Activated CD8-positive, alpha-beta memory T cell treated with anti-CD3 and anti-CD28 coated beads for 36 hours (primary cell): ENCODE results near the gene SH2D3A. TPM values are rescaled to one million over a fixed set of nuclear protein-coding genes. Genes with fewer than 3 reads are reported as not detected.
"Not testable (repeated sequence)": the region's sequence is repeated elsewhere in the genome, so short reads cannot be mapped to it uniquely, and the experiment has no call there.

ENCODE experiments used
- CTCF ChIA-PET: fragments of 350-600 bp; sonication (Branson Sonifier 250); formaldehyde crosslinking; loops from one replicate; lab custom pipeline; 2021; ENCODE audit warnings: antibody characterized with exemption; lab: Charles Lee
- POLR2A ChIA-PET: fragments of 350-600 bp; sonication (Branson Sonifier 250); formaldehyde crosslinking; loops from one replicate; lab custom pipeline; 2021; ENCODE audit warnings: antibody characterized with exemption; lab: Charles Lee
- total RNA-seq, 2 experiments: library from RNA; stranded (reverse); gene quantifications; one replicate each; pipeline ENCODE4 v1.2.3, GENCODE V29; 2021

The SH2D3A gene
- total RNA-seq, 2 experiments from 2014 or later = 18.1 to 20.3 TPM

GRCh38 chr19:6794686-6795431, 27.6 kb upstream of the SH2D3A start:
- CTCF ChIA-PET = no interaction called here
- POLR2A ChIA-PET = no interaction called here

DNA sequence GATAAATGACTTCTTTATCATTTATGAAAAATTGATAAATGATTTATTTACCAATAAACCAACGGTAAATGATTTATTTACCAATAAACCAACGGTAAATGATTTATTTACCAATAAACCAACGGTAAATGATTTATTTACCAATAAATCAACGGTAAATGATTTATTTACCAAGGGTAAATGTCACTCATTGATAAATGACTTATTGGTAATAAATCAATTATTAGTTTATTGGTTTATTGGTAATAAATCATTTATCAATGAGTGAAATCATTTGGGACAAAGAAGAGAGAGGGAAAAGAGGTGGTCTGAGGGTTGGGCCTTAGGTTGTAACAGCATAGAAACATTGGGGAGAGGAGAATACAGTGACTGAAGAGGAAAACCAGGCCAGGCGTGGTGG, 26.7 kb upstream of the SH2D3A start:
- POLR2A ChIA-PET = no interaction called here
- CTCF ChIA-PET = no interaction called here

DNA sequence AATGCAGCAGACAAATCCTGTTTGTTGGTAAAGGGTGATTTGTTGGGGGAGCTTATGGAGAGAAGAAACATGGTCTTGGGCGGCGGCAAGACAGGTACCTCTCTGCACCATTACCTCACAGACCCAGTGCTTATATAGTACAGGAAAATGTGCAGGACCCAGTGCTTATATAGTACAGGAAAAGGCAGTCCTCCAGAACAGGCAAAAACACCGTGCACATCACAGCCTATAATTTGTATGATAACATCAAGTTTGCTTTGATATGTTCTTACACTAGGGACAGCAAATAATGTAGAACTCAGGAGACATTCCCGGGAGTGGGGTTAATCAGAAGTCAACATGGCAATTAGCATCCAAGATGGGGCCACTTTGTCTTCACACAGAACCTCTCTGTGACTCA, 26.2 kb upstream of the SH2D3A start:
- POLR2A ChIA-PET = no interaction called here
- CTCF ChIA-PET = no interaction called here

DNA sequence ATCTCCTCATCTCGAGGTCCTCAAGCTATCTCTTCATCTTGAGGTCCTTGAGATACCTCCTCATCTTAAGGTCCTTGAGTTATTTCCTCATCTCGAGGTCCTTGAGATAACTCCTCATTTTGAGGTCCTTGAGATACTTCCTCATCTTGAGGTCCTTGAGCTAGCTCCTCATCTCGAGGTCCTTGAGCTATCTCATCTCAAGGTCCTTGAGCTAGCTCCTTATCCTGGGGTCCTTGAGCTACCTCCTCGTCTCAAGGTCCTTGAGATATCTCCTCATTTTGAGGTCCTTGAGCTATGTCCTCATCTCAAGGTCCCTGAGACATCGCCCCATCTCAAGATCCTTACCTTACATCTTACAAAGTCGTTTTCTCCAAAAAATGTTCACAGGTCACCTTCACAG, 24.0 kb upstream of the SH2D3A start:
- CTCF ChIA-PET = interaction anchor here (0.7 to 0.9 kb wide), 2 partner anchors 22 to 114 kb away, joined by 3 read pairs; no protein-coding TSS in a partner anchor
- POLR2A ChIA-PET = interaction anchor here (0.6 kb wide), 1 partner anchor 127 kb away, joined by 3 read pairs; no protein-coding TSS in a partner anchor

DNA sequence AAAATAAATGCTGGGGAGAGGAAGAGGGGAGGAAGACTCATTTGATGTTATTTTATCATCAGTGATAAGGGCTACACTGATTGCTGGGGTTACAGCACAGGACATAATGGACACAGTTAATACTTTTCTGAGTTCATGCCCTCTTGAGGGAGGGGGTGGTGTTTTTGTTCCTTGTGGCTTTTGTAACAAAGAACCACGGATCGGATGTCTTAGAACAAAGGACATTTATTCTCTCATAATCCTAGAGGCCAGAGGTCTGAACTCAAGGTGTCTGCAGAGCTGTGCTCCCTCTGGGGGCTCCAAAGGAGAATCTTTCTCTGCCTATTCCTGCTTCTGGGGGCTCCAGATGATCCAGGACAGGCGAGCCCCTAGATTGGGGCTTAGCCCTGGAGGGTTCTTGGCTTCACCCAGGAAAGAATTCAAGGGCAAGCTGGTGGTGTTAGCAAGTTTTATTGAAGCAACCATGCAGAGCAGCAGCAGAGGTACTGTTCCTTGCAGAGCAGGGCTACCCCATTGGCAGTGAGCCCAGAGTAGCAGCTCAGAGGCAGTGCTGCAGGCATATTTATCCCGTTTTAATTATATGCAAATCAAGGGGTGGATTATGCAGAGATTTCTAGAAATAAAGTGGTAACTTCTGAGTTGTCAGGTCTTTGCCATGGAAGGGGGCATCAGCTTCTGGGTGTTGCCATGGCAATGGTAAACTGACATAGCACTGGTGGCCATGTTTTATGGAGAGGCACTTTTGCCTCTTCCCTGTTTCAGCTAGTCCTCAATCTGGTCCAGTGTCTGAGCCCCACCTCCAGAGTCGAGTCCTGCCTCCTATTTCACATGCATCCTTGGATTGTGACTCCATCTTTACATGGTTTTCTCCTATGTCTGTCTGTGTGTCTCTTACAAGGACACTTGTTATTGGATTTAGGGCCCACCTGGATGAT, 23.2 kb upstream of the SH2D3A start:
- ChIA-PET CTCF (interaction anchor here (0.9 kb wide), 1 partner anchor 23 kb away, joined by 3 read pairs; no protein-coding TSS in a partner anchor), POLR2A (no interaction called here)

- CTCF ChIA-PET = no interaction called here
These were observed 21.7 kb upstream of the SH2D3A start for GRCh38 chr19:6788896-6789295.

DNA sequence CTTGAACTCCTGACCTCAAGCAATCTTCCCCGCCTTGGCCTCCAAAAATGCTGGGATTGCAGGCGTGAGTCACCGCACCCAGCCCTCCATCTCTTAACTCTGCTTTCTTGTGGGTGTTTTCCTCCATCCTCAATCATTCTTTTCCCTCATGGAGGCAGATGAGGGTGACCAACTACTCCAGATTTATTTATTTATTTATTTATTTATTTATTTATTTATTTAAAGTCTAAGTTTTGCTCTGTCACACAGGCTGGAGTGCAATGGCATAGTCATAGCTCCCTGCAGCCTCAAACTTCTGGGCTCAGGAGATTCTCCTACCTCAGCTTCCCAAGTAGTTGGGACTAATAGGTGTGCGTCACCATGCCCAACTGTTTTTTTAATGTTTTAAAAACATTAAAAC, 20.2 kb upstream of the SH2D3A start:
- CTCF ChIA-PET = no interaction called here
- POLR2A ChIA-PET = no interaction called here

More at GRCh38 chr19:6788896-6789295, 21.7 kb upstream of the SH2D3A start:
- POLR2A ChIA-PET = interaction anchor here (0.6 kb wide), 1 partner anchor 45 kb away, joined by 3 read pairs; no protein-coding TSS in a partner anchor

DNA sequence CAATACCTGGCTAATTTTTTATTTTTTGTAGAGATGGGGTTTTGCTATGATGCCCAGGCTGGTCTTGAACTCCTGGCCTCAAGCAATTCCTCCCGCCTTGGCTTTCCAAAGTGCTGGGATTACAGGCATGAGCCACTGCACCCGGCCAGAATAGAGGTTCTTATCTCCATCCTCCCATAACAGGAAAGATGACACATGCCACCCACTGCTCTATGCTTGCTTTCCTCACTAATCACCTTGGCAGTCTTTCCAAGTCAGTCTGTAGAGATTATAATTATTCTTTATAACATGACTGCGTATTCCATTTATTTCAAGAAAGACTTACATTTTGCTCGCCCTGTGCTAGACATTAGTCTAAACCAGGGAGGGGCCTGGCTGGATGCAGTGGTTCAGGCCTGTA, 12.0 kb upstream of the SH2D3A start:
- ChIA-PET CTCF (interaction anchor here (1.0 kb wide), 1 partner anchor 28 kb away, joined by 3 read pairs; no protein-coding TSS in a partner anchor), POLR2A (no interaction called here)

DNA sequence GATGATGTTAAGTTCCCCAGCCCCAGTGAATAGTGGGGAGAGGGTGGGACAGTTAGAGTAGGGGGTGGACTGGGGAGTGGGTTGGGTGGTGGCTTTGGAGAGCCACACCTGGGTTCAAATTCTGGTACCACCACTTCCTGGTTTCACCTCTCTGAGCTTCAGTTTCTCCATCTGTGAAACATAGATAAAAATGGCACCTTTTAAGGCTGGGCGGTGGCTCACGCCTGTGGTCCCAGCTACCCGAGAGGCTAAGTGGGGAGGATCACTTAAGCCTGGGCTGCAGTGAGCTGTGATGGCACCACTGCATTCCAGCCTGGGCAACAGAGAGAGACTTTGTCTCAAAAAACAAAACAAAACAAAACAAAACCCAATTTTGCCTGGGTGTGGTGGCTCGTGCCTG, 11.2 kb upstream of the SH2D3A start:
- ChIA-PET POLR2A (no interaction called here), CTCF (interaction anchor here (0.9 to 1.4 kb wide), 3 partner anchors 29 to 36 kb away, joined by 3 read pairs; no protein-coding TSS in a partner anchor)

GRCh38 chr19:6777434-6777833, 10.2 kb upstream of the SH2D3A start:
- POLR2A ChIA-PET = no interaction called here
- CTCF ChIA-PET = interaction anchor here (1.4 kb wide), 1 partner anchor 37 kb away, joined by 3 read pairs; no protein-coding TSS in a partner anchor

DNA sequence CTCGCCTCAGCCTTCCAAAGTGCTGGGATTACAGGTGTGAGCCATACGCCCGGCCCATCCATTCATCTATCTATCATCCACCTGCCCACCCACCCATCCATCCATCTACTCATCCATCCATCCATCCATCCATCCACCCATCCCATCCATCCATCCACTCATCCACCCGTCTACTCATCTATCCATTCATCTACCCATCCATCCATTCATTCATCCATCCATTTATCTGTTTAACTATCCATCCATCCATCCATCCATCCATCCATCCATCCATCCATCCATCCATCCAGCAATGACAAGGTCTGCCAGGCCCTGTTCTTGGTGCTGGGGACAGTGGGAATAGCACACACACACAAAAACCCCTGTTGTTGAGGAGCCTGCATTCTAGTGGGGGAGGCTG, 9.8 kb upstream of the SH2D3A start:
- POLR2A ChIA-PET = no interaction called here
- CTCF ChIA-PET = interaction anchor here (1.4 kb wide), 1 partner anchor 37 kb away, joined by 3 read pairs; no protein-coding TSS in a partner anchor

DNA sequence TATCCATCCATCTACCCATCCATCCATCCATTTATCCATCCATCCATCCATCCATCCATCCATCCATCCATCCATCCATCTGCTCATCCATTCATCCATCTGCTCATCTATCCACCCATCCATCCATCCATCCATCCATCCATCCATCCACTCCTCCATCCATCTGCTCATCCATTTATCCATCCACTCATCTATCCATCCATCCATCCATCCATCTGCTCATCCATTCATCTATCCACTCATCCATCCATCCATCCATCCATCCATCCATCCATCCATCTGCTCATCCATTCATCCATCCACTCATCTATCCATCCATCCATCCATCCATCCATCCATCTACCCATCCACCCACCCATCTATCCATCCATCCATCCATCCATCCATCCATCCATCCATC, 8.8 kb upstream of the SH2D3A start:
- CTCF ChIA-PET, POLR2A ChIA-PET: not testable (repeated sequence)

- POLR2A ChIA-PET = interaction anchor here (0.7 kb wide), 1 partner anchor 433 kb away, joined by 7 read pairs; no protein-coding TSS in a partner anchor
- CTCF ChIA-PET = no interaction called here
These were observed 7.8 kb upstream of the SH2D3A start for GRCh38 chr19:6774821-6775707.

- ChIA-PET POLR2A (interaction anchor here (0.6 to 3.7 kb wide), 13 partner anchors 8 to 292 kb away, joined by 3 to 27 read pairs (median 4); partner anchors contain the start of gene DENND1C), CTCF (interaction anchor here (1.2 to 3.0 kb wide), 7 partner anchors 20 to 243 kb away, joined by 3 to 28 read pairs (median 5); partner anchors contain the start of gene TNFSF9)
These were observed 6.2 kb upstream of the SH2D3A start for GRCh38 chr19:6773323-6773931.

DNA sequence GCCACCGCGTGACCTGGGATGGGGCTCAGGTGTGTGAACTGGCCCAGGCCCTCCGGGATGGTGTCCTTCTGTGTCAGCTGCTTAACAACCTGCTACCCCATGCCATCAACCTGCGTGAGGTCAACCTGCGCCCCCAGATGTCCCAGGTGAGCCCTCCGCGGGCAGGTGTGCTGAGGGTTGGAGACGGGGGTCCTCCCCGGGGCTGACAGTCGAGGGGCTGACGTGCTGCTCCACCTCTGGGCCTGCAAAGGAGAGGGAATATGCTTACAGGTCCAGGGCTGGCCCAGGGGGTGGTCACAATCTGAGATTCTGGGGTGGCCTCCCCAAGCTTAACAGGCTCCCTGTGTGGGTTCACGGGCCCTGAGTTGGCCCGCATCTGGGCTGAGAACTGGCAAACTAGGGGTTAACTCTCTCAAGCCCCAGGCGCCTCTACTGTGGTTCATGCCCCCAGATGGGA, 5.7 kb upstream of the SH2D3A start:
- ChIA-PET CTCF (interaction anchor here (0.6 to 3.0 kb wide), 10 partner anchors 20 to 242 kb away, joined by 3 to 28 read pairs (median 5); partner anchors contain the start of gene TNFSF9), POLR2A (interaction anchor here (0.7 to 3.7 kb wide), 10 partner anchors 8 to 292 kb away, joined by 3 to 27 read pairs (median 4); partner anchors contain the start of gene DENND1C)

- ChIA-PET CTCF (interaction anchor here (0.6 to 3.0 kb wide), 12 partner anchors 19 to 241 kb away, joined by 3 to 28 read pairs (median 5); partner anchors contain the start of gene TNFSF9), POLR2A (interaction anchor here (0.6 to 3.7 kb wide), 12 partner anchors 28 to 1592 kb away, joined by 3 to 27 read pairs (median 4); partner anchors contain the start of genes ANGPTL4 and DENND1C)
These were observed 5.0 kb upstream of the SH2D3A start, which contains the start of gene VAV1 for GRCh38 chr19:6772028-6772865. Gene VAV1 (plus strand): TSS chr19:6772708. CDS start chr19:6772808, 100 bp downstream.
